Measurements from ENCODE around the gene VPS4B. TPM values are rescaled to one million over a fixed set of nuclear protein-coding genes. Genes with fewer than 3 reads are reported as not detected.

The VPS4B gene
- total RNA-seq, 1 donor from 2014 or later = 65.5 TPM

- H3K9me3 ChIP-seq (ENCODE audit: insufficient read depth, low read depth, low read length) = no peaks in the 10 kb centered on the region
- Mint-ChIP-seq H3K36me3 (ENCODE audit: low read depth, unreplicated experiment) (no peaks in the 10 kb centered on the region), H3K4me1 (ENCODE audit: low read depth, unreplicated experiment) (peaks cover 2% of the 10 kb centered on the region), H3K9me3 (ENCODE audit: unreplicated experiment) (no peaks in the 10 kb centered on the region), H3K27ac (ENCODE audit: unreplicated experiment) (no peak overlapping the region), H3K27me3 (ENCODE audit: low read depth, unreplicated experiment) (no peaks in the 10 kb centered on the region), H3K4me3 (ENCODE audit: unreplicated experiment) (no peak overlapping the region)
- no peaks in the 10 kb centered on the region for H3K4me1 ChIP-seq (ENCODE audit: insufficient read depth, low read length)
- no peak overlapping the region for H2AFZ ChIP-seq (ENCODE audit: low read depth, low read length)
- FAIRE-seq (no peak), DNase-seq (ENCODE audit: low read depth) (no peak)
- no peak overlapping the region for H3K9ac ChIP-seq (ENCODE audit: low read length)
- H3K4me3 ChIP-seq (ENCODE audit: insufficient read depth, low read depth, low read length) = no peak overlapping the region
- no peak for TF ChIP-seq CTCF (IDR thresholded peaks at IDR 0.05; ENCODE audit: insufficient read depth, low read depth, low read length)
- TF ChIP-seq EZH2 (IDR thresholded peaks at IDR 0.05; ENCODE audit: insufficient read depth, low read length) = no peak
- no peaks in the 10 kb centered on the region for H3K27me3 ChIP-seq (ENCODE audit: insufficient read depth, low read length)
- H4K20me1 ChIP-seq (ENCODE audit: insufficient read depth, low read length) = no peaks in the 10 kb centered on the region
- H3K79me2 ChIP-seq (ENCODE audit: insufficient read depth, low read length) = no peaks in the 10 kb centered on the region
- no peak overlapping the region for H3K4me2 ChIP-seq (ENCODE audit: low read length)
- H3K27ac ChIP-seq (ENCODE audit: low read depth, low read length) = no peak overlapping the region
- no peaks in the 10 kb centered on the region for H3K36me3 ChIP-seq (ENCODE audit: insufficient read depth, low read length)
Measured at GRCh38 chr18:63451799-63452660, 29.8 kb upstream of the VPS4B start.

GRCh38 chr18:63449426-63449825 is 27.1 kb upstream of the VPS4B start:
- no peak overlapping the region for H3K27ac Mint-ChIP-seq (ENCODE audit: unreplicated experiment)
- H3K79me2 ChIP-seq (ENCODE audit: insufficient read depth, low read length) = no peaks in the 10 kb centered on the region
- no peaks in the 10 kb centered on the region for H3K27me3 ChIP-seq (ENCODE audit: insufficient read depth, low read length)
- no peaks in the 10 kb centered on the region for H3K9me3 ChIP-seq (ENCODE audit: insufficient read depth, low read depth, low read length)
- no peak for DNase-seq (ENCODE audit: low read depth)
- H3K27me3 Mint-ChIP-seq (ENCODE audit: low read depth, unreplicated experiment) = no peaks in the 10 kb centered on the region
- H3K4me3 Mint-ChIP-seq (ENCODE audit: unreplicated experiment) = no peak overlapping the region
- no peaks in the 10 kb centered on the region for H3K36me3 Mint-ChIP-seq (ENCODE audit: low read depth, unreplicated experiment)
- H4K20me1 ChIP-seq (ENCODE audit: insufficient read depth, low read length) = no peaks in the 10 kb centered on the region
- no peak overlapping the region for H3K4me2 ChIP-seq (ENCODE audit: low read length)
- no peak for TF ChIP-seq CTCF (IDR thresholded peaks at IDR 0.05; ENCODE audit: insufficient read depth, low read depth, low read length)
- no peak for TF ChIP-seq EZH2 (IDR thresholded peaks at IDR 0.05; ENCODE audit: insufficient read depth, low read length)
- H3K9me3 Mint-ChIP-seq (ENCODE audit: unreplicated experiment) = no peaks in the 10 kb centered on the region
- H3K4me3 ChIP-seq (ENCODE audit: insufficient read depth, low read depth, low read length) = no peak overlapping the region
- H3K4me1 ChIP-seq (ENCODE audit: insufficient read depth, low read length) = no peaks in the 10 kb centered on the region
- H3K9ac ChIP-seq (ENCODE audit: low read length) = no peak overlapping the region
- H3K36me3 ChIP-seq (ENCODE audit: insufficient read depth, low read length) = no peaks in the 10 kb centered on the region
- no peak overlapping the region for H2AFZ ChIP-seq (ENCODE audit: low read depth, low read length)
- FAIRE-seq = no peak
- H3K4me1 Mint-ChIP-seq (ENCODE audit: low read depth, unreplicated experiment) = peaks cover under 1% of the 10 kb centered on the region
- no peak overlapping the region for H3K27ac ChIP-seq (ENCODE audit: low read depth, low read length)

GRCh38 chr18:63447066-63447465 is 24.8 kb upstream of the VPS4B start:
- H3K9me3 ChIP-seq (ENCODE audit: insufficient read depth, low read depth, low read length) = no peaks in the 10 kb centered on the region
- no peaks in the 10 kb centered on the region for H3K4me1 ChIP-seq (ENCODE audit: insufficient read depth, low read length)
- no peaks in the 10 kb centered on the region for H3K27me3 Mint-ChIP-seq (ENCODE audit: low read depth, unreplicated experiment)
- FAIRE-seq (no peak), DNase-seq (ENCODE audit: low read depth) (no peak)
- no peak overlapping the region for H3K4me2 ChIP-seq (ENCODE audit: low read length)
- H3K79me2 ChIP-seq (ENCODE audit: insufficient read depth, low read length) = no peaks in the 10 kb centered on the region
- no peak overlapping the region for H3K9ac ChIP-seq (ENCODE audit: low read length)
- H3K4me3 Mint-ChIP-seq (ENCODE audit: unreplicated experiment) = no peak overlapping the region
- no peak overlapping the region for H3K27ac ChIP-seq (ENCODE audit: low read depth, low read length)
- no peak overlapping the region for H3K4me3 ChIP-seq (ENCODE audit: insufficient read depth, low read depth, low read length)
- H3K36me3 Mint-ChIP-seq (ENCODE audit: low read depth, unreplicated experiment) = no peaks in the 10 kb centered on the region
- no peaks in the 10 kb centered on the region for H3K4me1 Mint-ChIP-seq (ENCODE audit: low read depth, unreplicated experiment)
- no peaks in the 10 kb centered on the region for H3K9me3 Mint-ChIP-seq (ENCODE audit: unreplicated experiment)
- H3K27me3 ChIP-seq (ENCODE audit: insufficient read depth, low read length) = no peaks in the 10 kb centered on the region
- TF ChIP-seq CTCF (IDR thresholded peaks at IDR 0.05; ENCODE audit: insufficient read depth, low read depth, low read length) (no peak), EZH2 (IDR thresholded peaks at IDR 0.05; ENCODE audit: insufficient read depth, low read length) (no peak)
- no peaks in the 10 kb centered on the region for H3K36me3 ChIP-seq (ENCODE audit: insufficient read depth, low read length)
- H4K20me1 ChIP-seq (ENCODE audit: insufficient read depth, low read length) = no peaks in the 10 kb centered on the region
- H3K27ac Mint-ChIP-seq (ENCODE audit: unreplicated experiment) = no peak overlapping the region
- H2AFZ ChIP-seq (ENCODE audit: low read depth, low read length) = no peak overlapping the region

Data from astrocyte (in vitro differentiated cells and primary cell).